DOHH2 (cell line): ENCODE data around the gene LRRC23.

Experiments used
- CTCF ChIP-seq: fragments of 200-600 bp; sonication (generic); IDR thresholded peaks from one replicate; pipeline ENCODE4 v1.5.1; 2014; ENCODE audit warnings: antibody characterized with exemption, mild to moderate bottlenecking, low read depth, low read length; ENCODE audit not compliant: poor library complexity, severe bottlenecking
- EZH2phosphoT487 ChIP-seq: fragments of 200-600 bp; sonication (generic); IDR thresholded peaks from 2 replicates; pipeline ENCODE4 v1.6.1; 2017; ENCODE audit warnings: borderline replicate concordance, mild to moderate bottlenecking, antibody characterized with exemption, low read length, moderate library complexity, mixed read lengths

- TF ChIP-seq CTCF (no peak), EZH2phosphoT487 (no peak)
Observed at GRCh38 chr12:6932766-6933165, 28.1 kb downstream of the LRRC23 start.
